ENCODE measurements around the gene ITPKB.
"Not testable (repeated sequence)": the region's sequence is repeated elsewhere in the genome, so short reads cannot be mapped to it uniquely, and the experiment has no call there.

DNA sequence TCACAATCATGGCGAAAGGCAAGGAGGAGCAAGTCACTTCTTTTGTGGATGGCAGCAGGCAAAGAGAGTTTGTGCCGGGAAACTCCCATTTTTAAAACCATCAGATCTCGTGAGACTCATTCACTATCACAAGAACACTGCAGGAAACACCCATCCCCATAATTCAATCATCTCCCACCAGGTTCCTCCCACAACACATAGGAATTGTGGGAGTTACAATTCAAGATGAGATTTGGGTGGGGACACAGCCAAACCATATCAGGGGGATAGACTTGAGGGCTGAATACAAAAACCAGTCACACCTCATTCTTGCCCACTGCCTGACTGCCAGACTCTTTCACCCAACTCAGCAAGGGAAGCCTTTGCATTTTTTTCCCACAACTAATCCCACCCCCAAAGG, 140.1 kb downstream of the ITPKB start:
- TF ChIP-seq CTCF, POLR2A (IDR thresholded peaks at IDR 0.05): not testable (repeated sequence)
